ENCODE data around the gene SYTL3. TPM values are rescaled to one million over a fixed set of nuclear protein-coding genes. Genes with fewer than 3 reads are reported as not detected.
A peak's percentile ranks its signal among the peaks of the same experiment; 100 is the strongest.

Gene SYTL3
- total and polyA plus RNA-seq, 2 experiments from 2014 or later: 0.07 TPM; not detected in 1

DNA sequence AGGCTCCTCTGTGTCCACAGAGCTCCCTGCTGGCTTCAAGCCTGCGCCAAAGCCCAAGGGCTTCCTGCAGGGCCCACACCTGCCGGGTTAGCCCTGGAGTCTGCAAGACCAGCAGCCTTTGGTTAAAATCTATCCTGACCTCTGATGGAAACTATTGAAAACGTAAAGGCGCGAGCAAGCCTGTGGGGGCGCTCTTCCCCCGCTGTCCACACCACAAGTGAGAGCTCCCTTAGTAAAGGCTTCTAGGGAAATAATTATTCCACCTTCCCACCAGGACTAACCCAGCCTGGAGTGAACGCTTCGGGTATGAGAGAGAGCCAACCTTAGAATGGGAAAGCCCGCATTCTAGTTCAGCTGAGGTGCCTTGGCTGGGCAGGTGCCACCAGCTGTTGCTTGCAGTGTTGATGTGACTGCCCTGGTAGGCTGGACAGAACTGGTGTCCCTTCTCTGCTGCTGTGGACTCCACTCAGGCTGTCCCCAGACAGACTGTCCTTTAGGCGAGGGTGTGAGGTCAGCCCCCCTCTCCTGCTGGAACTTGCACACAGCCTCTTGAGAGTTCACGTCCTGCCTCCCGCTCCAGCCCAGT, 68.7 kb downstream of the SYTL3 start:
- Mint-ChIP-seq H3K27ac (no peak overlapping the region), H3K4me3 (no peak overlapping the region), H3K36me3 (ENCODE audit: low read depth) (no peaks in the 10 kb centered on the region), H3K4me1 (peaks cover 6% of the 10 kb centered on the region; the same call in 2 of the 3 replicates), H3K9me3 (no peaks in the 10 kb centered on the region), H3K27me3 (ENCODE audit: insufficient read depth, low read depth, poor library complexity) (peaks cover 17% of the 10 kb centered on the region)
- no peaks in the 10 kb centered on the region for H3F3A ChIP-seq (replicated peaks; ENCODE audit: low read depth)
- no peaks in the 10 kb centered on the region for H3K27me3 ChIP-seq (ENCODE audit: insufficient read depth)
- H3K4me2 ChIP-seq: no peak overlapping the region
- H3K36me3 ChIP-seq (ENCODE audit: insufficient read depth): no peaks in the 10 kb centered on the region
- peak overlapping the region; percentile 93 for H2AFZ ChIP-seq
- no peaks in the 10 kb centered on the region for H3K4me1 ChIP-seq (ENCODE audit: insufficient read depth)
- H3K4me3 ChIP-seq: no peak overlapping the region
- TF ChIP-seq STAT1 (IDR thresholded peaks at IDR 0.05; ENCODE audit: unreplicated experiment): no peak
- TF ChIP-seq, protein P1, sequence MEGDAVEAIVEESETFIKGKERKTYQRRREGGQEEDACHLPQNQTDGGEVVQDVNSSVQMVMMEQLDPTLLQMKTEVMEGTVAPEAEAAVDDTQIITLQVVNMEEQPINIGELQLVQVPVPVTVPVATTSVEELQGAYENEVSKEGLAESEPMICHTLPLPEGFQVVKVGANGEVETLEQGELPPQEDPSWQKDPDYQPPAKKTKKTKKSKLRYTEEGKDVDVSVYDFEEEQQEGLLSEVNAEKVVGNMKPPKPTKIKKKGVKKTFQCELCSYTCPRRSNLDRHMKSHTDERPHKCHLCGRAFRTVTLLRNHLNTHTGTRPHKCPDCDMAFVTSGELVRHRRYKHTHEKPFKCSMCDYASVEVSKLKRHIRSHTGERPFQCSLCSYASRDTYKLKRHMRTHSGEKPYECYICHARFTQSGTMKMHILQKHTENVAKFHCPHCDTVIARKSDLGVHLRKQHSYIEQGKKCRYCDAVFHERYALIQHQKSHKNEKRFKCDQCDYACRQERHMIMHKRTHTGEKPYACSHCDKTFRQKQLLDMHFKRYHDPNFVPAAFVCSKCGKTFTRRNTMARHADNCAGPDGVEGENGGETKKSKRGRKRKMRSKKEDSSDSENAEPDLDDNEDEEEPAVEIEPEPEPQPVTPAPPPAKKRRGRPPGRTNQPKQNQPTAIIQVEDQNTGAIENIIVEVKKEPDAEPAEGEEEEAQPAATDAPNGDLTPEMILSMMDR (conservative IDR thresholded peaks at IDR 0.05; ENCODE audit: low read depth in 2 of 2): peak; percentile 92
- ATAC-seq (peak; percentile 93), DNase-seq (ENCODE audit: low spot score) (peak; percentile 92)
- no peak overlapping the region for H3K27ac ChIP-seq (ENCODE audit: low read depth)
- no peaks in the 10 kb centered on the region for H3K9me2 ChIP-seq (ENCODE audit: insufficient read depth)
- no peaks in the 10 kb centered on the region for H3K79me2 ChIP-seq (replicated peaks; ENCODE audit: insufficient read depth)
- no peaks in the 10 kb centered on the region for H4K20me1 ChIP-seq (replicated peaks; ENCODE audit: insufficient read depth)

DNA sequence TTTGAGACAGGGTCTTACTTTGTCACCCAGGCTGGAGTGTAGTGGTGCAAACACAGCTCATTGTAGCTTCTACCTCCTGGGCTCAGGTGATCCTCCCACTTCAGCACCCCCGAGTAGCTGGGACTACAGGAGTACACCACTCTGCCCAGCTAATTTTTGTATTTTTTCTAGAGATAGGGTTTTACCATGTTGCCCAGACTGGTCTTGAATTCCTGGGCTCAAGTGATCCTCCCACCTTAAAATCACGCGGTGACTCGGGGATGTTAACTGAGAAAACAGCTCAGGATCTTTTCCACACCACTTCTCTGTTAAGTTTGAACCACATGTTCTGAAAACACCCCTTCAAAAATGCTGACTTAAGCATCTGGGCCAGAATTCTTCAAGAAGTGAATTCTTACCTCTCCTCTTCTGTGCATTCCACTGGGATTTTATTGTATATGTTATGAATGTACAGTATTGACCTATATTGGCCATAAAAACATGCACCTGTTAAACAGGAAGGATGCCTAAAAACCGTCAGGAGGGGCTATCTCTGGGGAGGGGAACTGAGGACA, 72.4 kb downstream of the SYTL3 start:
- Histone ChIP-seq H3K4me2 (no peak overlapping the region), H3K9me2 (ENCODE audit: insufficient read depth) (no peaks in the 10 kb centered on the region), H3K27ac (ENCODE audit: low read depth) (no peak overlapping the region), H3K4me3 (no peak overlapping the region), H3K36me3 (ENCODE audit: insufficient read depth) (no peaks in the 10 kb centered on the region), H3K4me1 (ENCODE audit: insufficient read depth) (no peaks in the 10 kb centered on the region), H4K20me1 (replicated peaks; ENCODE audit: insufficient read depth) (no peaks in the 10 kb centered on the region), H3K79me2 (replicated peaks; ENCODE audit: insufficient read depth) (no peaks in the 10 kb centered on the region), H3F3A (replicated peaks; ENCODE audit: low read depth) (no peaks in the 10 kb centered on the region), H3K27me3 (ENCODE audit: insufficient read depth) (no peaks in the 10 kb centered on the region), H2AFZ (no peak overlapping the region)
- DNase-seq (ENCODE audit: low spot score): no peak
- Mint-ChIP-seq H3K9me3 (no peaks in the 10 kb centered on the region), H3K27ac (no peak overlapping the region), H3K36me3 (ENCODE audit: low read depth) (no peaks in the 10 kb centered on the region), H3K4me1 (peaks cover 6% of the 10 kb centered on the region; the same call in 2 of the 3 replicates), H3K4me3 (no peak overlapping the region), H3K27me3 (ENCODE audit: insufficient read depth, low read depth, poor library complexity) (peaks cover 7% of the 10 kb centered on the region)
- ATAC-seq: no peak
- TF ChIP-seq, protein P2, sequence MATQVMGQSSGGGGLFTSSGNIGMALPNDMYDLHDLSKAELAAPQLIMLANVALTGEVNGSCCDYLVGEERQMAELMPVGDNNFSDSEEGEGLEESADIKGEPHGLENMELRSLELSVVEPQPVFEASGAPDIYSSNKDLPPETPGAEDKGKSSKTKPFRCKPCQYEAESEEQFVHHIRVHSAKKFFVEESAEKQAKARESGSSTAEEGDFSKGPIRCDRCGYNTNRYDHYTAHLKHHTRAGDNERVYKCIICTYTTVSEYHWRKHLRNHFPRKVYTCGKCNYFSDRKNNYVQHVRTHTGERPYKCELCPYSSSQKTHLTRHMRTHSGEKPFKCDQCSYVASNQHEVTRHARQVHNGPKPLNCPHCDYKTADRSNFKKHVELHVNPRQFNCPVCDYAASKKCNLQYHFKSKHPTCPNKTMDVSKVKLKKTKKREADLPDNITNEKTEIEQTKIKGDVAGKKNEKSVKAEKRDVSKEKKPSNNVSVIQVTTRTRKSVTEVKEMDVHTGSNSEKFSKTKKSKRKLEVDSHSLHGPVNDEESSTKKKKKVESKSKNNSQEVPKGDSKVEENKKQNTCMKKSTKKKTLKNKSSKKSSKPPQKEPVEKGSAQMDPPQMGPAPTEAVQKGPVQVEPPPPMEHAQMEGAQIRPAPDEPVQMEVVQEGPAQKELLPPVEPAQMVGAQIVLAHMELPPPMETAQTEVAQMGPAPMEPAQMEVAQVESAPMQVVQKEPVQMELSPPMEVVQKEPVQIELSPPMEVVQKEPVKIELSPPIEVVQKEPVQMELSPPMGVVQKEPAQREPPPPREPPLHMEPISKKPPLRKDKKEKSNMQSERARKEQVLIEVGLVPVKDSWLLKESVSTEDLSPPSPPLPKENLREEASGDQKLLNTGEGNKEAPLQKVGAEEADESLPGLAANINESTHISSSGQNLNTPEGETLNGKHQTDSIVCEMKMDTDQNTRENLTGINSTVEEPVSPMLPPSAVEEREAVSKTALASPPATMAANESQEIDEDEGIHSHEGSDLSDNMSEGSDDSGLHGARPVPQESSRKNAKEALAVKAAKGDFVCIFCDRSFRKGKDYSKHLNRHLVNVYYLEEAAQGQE (IDR thresholded peaks at IDR 0.05; ENCODE audit: unreplicated experiment): no peak
- TF ChIP-seq EZH2phosphoT487 (IDR thresholded peaks at IDR 0.05; ENCODE audit: unreplicated experiment): no peak
- TF ChIP-seq STAT1 (IDR thresholded peaks at IDR 0.05; ENCODE audit: unreplicated experiment): no peak
- TF ChIP-seq, protein P1 (conservative IDR thresholded peaks at IDR 0.05; ENCODE audit: low read depth in 2 of 2): no peak
- TF ChIP-seq ZNF331 (CRISPR knock-in tag; IDR thresholded peaks at IDR 0.05; ENCODE audit: low read depth): no peak
- TF ChIP-seq, protein P3, sequence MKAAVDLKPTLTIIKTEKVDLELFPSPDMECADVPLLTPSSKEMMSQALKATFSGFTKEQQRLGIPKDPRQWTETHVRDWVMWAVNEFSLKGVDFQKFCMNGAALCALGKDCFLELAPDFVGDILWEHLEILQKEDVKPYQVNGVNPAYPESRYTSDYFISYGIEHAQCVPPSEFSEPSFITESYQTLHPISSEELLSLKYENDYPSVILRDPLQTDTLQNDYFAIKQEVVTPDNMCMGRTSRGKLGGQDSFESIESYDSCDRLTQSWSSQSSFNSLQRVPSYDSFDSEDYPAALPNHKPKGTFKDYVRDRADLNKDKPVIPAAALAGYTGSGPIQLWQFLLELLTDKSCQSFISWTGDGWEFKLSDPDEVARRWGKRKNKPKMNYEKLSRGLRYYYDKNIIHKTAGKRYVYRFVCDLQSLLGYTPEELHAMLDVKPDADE (IDR thresholded peaks at IDR 0.05): no peak
- TF ChIP-seq ZNF114 (CRISPR knock-in tag; IDR thresholded peaks at IDR 0.05): no peak
